GM18868 (cell line): ENCODE measurements around the gene IKZF3.
"Not testable (repeated sequence)": the region's sequence is repeated elsewhere in the genome, so short reads cannot be mapped to it uniquely, and the experiment has no call there.

Source experiments
- ATAC-seq: cut with Tn5 transposase; IDR thresholded peaks from one replicate; pipeline ENCODE4 v1.9.1; 2021; ENCODE audit warnings: mild to moderate bottlenecking, moderate library complexity; ENCODE audit not compliant: unreplicated experiment

The IKZF3 gene

DNA sequence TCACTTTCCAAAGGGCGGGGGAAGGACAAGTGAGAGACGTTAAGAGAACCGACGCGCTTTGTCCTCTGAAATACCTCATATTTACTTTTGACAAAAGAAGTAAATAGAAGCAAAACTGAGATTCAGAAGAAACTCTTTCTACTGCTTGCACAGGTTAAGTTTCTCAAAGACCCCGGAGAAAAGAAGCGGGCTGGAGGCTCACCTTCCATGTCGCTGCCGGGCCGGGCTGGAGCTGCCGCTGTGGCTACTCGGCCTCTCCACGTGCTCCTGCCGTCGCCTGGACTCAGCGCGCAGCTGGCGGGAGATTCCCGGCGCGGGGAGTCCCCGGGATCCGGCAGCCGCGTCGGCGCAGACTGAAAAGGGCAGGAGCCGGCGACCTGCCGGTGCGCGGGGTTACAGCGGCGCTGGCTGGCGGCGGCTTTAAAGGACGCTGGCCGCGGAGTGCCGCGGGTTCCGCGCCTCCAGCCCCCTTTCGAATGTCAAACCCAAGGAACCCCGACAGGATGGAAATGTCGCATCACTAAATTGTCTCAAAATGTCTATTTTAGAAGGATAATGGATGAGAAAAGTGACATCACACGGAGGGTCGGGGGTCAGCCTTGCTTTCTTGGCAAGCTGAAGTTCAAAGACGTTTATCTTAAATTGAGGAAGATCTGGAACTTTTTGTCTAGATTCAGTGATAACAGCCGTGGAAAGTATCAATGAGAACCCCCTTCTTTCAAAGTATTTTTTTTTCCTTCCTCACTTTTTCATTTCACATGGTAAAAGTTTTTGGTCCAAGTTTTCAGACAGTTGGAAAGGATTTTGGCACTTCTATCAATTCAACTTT, at the start of gene IKZF3:
Gene IKZF3 (minus strand): TSS at position 395 of the 829 bp plus-strand sequence. CDS start 186 bp downstream, at position 209.
- ATAC-seq, result no peak

DNA sequence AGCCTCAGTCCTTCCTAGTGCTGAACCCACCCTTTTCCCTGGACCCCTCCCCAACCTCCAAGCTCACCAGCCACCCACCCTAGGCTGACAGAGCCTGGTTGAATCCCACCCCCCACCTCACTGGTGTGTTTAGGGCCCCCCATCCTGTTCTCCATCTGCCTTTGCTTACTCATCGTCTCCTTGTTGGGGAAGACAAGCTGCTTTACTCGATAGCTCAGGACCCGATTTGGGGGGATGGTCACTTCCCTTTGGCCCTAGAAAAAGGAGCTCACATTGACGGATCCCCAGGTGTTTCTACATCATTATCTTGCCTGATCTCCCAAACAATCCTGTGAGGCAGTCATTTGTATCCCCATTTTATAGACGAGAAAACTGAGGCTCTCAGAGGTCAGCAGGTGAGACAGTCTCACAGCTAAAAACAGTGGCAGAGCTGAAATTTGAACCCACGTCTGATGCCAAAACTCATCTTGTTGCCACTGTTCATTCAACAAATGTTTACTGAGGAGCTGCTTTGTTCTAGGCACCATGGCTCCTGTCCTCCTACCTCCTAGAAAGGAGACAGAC, 44.8 kb upstream of the IKZF3 start:
- ATAC-seq, result no peak

DNA sequence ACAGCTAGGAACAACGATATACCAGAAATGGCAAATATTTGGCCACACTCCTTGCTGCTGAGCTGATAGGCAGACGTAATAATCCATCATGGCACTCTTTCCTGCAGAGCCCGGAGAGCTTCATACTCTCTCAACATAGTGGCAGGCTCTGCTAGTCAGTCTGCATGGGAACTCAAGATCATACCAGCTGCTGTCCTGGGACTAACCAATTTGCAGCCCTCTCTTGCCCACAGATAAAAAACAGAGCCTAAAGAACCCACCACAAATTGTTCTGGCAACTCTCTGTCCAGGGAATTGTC, 40.8 kb upstream of the IKZF3 start:
- ATAC-seq, result no peak

DNA sequence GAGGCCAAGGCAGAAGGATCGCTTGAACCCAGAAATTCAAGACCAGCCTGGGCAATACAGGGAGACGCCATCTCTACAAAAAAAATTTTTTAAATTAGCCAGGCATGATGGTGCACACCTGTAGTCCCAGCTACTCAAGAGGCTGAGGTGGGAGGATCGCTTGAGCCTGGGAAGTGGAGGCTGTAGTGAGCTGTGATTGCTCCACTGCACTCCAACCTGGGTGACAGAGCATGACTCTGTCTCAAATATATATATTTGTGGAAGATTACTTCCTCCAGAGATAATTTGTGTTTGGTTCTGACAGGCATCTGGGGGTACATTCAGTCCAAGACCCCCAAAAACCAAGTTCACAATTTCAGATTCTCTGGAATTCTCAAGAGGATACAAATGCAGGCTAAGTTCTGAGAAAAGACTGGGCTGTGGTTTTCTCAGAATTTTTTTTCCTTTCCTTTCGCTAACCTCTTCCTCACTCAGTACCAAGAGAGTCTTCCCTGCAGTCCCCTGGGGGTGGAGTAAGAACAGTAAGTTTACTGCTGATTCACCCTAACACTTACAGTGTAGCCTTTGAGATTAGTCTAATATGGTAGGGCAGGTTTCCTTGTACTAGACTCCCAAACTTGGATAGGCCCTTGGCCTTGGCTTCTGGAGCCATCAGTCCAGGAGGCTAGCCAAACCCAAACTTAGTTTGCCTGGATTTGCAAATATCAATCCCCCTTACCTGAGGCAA, 39.2 kb upstream of the IKZF3 start:
- no peak for ATAC-seq

DNA sequence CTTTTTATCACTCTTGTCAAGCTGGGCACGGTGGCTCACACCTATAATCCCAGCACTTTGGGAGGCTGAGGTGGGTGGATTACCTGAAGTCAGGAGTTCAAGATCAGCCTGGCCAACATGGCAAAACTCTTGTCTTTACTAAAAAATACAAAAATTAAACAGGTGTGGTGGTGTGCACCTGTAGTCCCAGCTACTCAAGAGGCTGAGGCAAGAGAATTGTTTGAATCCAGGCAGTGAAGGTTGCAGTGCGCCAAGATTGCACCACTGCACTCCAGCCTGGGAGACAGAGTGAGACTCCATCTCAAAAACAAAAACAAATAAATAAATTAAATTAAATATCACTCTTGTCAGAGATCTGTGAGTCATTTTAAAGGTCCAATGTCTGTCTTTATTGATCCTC, 37.9 kb upstream of the IKZF3 start:
- not testable (repeated sequence) for ATAC-seq

DNA sequence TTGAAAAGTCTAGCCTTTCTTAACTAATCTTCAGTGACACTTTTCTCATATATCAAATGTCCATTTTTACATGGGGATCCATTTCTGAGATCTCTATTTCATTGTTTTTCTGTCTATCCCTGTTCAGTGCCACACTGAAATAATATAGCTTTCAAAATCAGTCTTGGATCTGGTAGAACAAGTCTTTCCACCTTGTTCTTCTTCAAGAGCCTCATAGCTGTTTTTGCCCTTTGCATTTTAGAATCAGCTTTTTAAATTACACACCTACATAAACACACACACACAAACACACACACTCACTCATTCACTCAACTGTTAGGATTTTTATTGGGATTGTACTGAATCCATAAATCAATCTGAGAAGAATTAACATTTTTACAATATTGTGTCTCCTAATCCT, 35.1 kb upstream of the IKZF3 start:
- ATAC-seq, result no peak

DNA sequence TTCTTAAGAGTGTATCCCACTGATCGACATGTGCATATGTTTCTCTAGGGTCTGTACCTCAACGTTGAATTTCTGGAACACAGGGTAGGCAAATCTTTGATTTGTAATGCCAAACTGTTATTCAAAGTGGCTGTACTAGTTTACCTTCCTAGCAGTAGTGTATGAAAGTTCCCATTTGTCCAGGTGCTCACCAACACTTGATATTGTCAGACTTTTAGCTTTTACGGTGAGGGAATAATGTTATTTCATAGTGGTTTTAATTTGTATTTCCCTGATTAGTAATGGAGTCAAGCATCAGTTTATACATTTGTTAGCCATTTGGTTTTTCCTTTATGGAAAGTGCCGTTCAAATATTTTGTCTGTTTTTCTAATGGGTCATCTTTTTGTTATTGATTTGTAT, 34.0 kb upstream of the IKZF3 start:
- ATAC-seq, result no peak

DNA sequence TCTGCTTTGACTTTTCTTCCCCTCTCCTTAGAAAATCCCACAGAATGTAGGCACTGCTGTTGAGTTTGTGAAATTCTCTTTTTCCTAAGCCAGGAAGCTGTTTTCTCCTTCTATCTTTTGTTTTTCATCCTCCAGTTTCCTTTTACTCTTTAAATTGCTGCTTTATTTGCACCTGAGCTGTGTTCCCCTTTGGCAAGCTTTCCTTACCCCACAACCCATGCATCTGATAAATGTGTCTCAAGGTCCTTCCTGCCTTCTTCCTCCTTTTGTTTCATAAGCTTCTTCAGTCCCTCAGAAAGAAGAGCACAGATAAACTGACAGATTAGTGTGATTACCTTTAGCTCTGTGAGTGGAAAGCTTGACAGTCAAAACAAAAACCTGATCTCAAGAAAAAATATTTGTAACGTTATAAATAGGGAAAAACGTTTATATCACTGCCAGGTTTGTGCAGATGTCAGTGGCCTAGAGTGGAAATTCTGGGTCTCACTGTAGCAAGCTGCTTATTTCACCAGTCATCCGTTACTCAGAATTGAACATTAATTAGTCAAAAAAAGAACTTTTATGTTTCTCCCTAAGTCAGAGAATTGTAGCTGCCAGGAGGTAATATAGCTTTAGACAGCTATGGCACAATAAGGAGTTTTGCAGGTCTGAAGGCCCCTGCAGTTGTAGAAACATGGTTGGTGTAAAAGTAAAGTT, 30.7 kb upstream of the IKZF3 start:
- ATAC-seq, result no peak

DNA sequence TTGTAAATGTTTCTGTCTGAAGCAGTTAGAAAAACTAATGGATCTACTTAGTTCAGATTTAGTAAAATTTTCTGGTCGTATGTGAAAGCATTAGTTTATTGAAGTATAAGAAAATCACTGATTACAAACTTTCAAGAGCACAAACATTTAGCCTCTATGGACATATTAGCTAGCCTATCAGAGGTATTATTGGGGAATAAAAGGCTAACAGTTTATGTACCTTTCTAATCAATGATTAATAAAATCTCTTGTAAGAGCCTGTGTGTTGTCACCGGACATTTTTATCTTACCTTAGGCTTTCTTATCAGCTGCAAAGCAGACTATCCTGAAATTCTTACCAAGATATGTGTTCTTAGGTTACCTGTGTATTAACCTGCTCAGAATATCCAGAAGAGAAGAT, 25.1 kb upstream of the IKZF3 start:
- ATAC-seq, result no peak

DNA sequence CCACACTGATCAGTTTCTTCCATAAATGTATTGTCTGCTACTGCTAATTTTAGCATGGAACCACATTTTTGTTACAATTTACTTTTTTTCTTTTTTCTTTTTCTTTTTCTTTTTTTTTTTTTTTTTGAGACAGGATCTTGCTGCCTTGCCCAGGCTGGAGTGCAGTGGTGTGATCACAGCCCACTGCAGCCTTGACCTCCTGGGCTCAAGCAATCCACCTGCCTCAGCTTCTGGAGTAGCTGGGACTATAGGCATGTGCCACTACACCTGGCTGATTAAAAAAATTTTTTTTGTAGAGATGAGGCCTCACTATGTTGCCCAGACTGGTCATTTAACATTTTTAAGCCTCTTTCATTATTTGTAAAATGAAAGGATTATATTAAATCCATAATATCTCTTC, 23.0 kb upstream of the IKZF3 start:
- no peak for ATAC-seq

DNA sequence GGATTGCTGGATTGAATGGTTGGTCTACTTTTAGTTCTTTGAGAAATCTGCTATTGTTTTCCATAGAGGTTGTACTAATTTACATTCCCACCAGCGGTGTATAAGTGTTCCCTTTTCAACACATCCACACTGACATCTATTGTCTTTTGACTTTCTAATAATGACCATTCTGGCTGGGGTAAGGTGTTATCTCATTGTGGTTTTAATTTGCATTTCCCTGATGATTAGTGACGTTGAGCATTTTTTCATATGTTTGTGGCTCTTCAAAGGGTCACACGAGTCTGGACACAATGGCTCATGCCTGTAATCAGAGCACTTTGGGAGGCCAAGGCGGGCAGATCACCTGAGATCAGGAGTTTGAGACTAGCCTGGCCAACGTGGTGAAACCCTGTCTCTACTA, 22.0 kb upstream of the IKZF3 start:
- ATAC-seq, result not testable (repeated sequence)

DNA sequence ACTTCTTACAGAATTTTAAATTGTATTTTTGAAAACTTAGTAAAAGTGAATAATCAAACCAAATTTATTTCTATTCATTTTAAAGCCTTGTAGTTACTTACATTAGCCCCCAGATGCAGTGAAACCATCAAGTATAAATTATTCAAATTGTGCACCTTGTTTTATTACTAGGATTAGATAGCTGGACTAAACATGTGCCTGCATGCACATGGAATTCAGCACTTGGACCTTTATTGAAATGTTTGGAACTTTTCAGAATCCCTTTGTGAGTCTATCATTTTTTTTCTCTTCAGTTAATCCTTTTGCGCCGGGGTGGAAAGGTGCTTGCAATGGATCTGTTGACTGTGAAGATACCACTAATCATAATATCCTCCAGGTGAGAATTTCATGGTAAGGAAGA, 8.6 kb upstream of the IKZF3 start:
- ATAC-seq, result no peak

DNA sequence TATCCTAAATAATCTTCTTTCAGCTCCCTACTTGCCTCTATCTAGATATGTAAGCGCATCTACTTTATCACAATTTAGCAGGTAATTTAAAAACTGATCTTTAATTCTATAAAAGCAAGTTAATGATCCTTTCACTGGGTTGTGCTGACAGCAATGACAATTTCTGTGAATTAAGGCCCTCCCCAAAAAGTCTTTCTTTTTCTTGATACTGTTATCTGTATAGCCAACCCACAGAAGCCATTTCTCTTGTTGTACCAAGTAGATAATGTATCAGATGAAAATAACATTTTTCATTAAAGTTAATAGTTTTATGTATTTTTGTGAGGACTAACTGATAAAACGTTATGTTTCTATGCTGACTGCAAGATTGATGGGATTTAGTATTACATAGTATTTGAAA, 7.7 kb upstream of the IKZF3 start:
- no peak for ATAC-seq

DNA sequence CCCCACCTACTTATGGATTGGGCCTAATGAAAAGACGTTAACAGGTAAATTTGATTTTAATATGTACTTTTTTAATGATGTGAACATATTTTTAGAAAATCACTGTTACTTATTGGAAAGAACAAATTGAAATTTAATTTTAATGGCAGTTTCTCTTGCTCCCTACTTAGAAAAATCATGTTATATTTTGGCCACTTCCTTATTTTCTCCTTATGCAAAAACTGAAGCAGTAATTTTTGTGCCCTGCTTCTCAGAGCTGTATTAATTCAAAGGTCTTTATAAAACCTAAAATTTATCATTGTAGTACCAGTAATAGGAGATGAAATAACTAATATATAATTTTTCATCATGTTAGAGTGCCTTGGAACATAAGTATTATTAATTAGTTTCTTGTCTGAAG, 6.7 kb upstream of the IKZF3 start:
- no peak for ATAC-seq

DNA sequence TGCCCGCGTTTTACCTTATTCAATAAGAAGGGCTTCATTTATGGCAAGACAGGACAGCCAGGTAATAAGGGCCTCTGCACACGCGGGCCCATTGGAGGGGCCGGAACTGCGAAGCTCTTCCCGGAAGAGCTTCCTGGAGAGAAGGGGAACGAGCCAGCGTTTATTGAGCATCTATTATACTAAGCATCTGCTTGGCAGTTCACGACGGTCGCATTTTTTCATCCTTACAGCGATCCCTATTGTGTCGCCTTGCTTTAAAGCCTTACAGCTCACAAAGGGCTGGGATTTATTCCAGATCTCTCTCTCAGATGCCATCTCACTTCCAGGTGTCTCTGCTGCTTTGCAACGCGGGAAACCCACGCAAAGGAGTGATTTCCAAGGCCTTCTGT, 4.4 kb upstream of the IKZF3 start:
- ATAC-seq, result no peak

DNA sequence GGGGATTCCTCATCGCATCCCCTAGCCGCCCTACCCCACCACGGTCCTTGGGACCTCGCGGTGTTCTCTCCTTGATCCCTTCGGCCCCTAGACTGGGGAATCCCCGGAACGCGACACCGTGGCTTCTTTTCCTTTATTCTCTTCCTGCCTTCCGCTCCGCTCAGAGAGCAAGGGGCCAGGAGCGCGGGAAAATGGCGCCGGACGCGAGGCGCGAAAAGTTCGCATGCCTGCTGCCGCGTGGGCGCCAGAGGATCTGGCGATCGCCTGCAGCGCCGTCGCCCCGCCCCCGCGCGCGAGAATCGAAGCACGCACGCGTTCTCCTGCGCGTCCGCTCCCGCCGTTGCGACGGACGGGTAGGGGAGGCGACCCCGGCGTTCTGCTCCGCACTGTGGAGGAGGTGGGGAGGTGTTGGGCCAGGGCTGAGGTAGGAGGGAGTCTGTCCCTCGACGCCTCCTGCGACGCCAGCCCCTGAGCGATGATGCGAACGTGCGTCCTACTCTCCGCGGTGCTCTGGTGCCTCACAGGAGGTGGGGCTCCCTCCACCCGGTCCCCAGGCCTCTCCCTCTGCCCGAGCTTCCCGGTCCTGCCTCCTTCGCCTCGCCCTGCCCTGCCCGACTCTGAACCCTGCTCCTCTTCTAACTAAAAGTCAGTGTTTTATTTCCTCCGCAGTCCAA, 3.9 kb upstream of the IKZF3 start, which contains the start of gene ZPBP2:
Gene ZPBP2 (plus strand): TSS at position 323 of the 674 bp plus-strand sequence. CDS start 153 bp downstream, at position 476.
- no peak for ATAC-seq

DNA sequence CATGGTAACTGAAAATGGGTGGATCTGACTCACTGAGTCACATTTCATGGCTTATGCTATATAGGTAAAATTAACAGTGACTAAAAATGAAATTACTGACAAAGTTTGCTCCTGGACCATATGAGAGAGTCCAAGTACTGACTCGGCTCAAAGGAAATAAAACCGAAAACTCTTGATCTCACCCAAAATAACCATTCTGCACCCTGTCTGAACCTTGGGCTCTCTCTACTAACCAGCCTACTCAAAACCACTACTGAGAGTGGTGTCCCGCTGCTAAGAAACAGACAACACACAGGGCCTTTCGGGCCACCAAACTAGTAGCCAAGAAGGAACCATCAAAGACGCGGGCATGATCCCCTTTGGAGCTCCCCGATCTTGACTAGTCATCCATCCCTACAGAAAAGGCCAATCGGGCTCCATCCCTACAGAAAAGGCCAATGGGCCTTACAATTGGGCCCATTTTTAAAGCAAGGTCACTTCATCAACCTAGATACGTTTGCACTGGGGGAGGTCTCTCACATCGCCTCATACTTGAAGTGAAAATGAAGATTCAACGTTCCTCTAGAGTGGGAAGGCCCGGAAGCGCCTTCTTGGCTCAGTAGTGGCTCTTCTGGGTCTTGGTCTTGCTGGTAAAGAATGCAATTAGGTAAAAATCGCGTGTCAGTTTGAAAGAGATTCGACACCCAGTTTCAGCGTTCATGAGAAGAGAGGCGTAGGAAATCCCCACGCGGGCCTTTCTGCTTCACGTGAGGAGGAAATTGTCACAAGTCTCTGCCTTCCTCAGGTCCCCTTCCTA, 3.2 kb upstream of the IKZF3 start:
- peak; percentile 62 for ATAC-seq

DNA sequence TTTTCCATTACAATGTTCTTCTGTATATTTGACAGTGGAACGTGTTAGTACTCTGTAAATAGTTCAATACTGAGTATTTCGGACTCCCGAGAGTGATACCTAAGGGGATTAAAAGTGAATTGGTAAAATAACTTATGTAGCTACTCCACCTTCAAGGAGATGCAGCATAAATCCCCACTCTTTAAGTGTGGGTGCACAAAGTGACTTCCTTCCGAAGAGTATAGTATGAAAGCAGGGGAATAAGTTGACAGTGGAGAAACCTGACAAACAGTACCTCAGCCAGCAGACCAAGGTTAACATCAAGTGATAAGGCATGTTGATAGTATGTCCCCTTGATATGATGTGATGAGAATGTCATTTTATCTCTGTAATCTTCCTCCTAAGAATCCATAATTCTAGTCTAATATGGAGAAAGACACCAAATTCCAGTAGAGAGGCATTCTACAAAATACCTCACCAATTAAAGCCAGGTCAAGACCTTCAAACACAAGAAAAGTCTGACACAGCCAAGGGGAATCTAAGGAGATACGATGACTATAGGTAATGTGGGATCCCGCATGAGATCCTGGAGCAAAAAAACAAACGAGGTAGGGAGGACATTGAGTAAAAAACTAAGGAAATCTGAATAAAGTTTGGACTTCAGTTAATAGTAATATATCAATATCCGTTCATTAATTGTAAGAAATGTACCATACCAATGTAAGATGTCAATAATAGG, 2.1 kb upstream of the IKZF3 start:
- ATAC-seq, result no peak

DNA sequence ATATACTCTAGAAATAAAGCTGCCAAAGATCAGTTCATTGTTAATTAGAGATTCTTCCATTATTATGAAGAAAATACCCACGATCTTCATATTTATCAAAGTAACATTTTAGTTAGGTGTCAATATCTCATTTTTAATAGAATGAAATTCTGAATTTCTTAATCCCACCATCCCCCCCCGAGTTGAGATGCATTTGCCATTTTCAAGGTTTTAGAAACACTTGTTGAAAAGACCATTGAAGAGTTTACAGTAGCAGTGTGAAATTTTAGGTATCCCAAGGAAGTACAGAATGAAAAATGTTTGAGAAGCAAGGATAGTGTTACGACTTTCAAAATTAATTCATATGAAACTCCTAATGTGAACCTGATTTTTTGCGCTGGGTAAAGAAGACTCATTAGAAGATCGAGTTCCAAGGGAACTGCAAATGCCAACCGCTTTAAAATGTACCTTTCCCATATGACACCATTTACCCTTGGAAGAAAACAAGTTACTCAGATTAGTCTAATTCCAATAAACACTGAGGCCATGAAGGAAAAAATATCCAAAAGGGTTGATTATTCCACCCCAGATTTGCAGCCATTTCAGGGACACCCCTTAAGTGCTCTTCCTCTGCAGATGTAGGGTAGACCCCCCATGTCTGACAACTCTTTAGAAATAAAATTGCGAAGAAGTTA, 731 bp downstream of the IKZF3 start:
- ATAC-seq, result no peak
